Activated T-cell treated with anti-CD3 and anti-CD28 coated beads, Interleukin-2, amount 50 U/mL, for 72 hours (primary cell): ENCODE measurements around the gene HOXB5. TPM values are rescaled to one million over a fixed set of nuclear protein-coding genes. Genes with fewer than 3 reads are reported as not detected.
A peak's percentile ranks its signal among the peaks of the same experiment; 100 is the strongest.

Experiments
- ATAC-seq, 2 donors: fragments of 150-1000 bp; cut with Tn5 transposase; replicated peaks in 1 of 2; 2 replicates each; pipeline ENCODE4 v1.10.0; 2021; ENCODE audit warnings: moderate library complexity in 2 of 2, mild to moderate bottlenecking in 1 of 2
- DNase-seq, 2 donors: peaks; one replicate each; pipeline ENCODE4 v3.0.0; 2021 to 2022; ENCODE audit warnings: mixed read lengths in 1 of 2
- H3K27ac Mint-ChIP-seq: one replicate; pipeline ENCODE4 v1.8.0; 2022; ENCODE audit warnings: mild to moderate bottlenecking, moderate library complexity, mixed read lengths
- H3K27me3 Mint-ChIP-seq: one replicate; pipeline ENCODE4 v1.8.0; 2022; ENCODE audit warnings: low read depth, mixed read lengths
- H3K36me3 Mint-ChIP-seq, 2 donors: one replicate each; pipeline ENCODE4 v1.8.0; 2022; ENCODE audit warnings: mixed read lengths in 2 of 2, mild to moderate bottlenecking in 1 of 2; ENCODE audit not compliant: insufficient read depth in 2 of 2
- H3K4me1 Mint-ChIP-seq: one replicate; pipeline ENCODE4 v1.8.0; 2022; ENCODE audit warnings: low read depth, mixed read lengths
- H3K4me3 Mint-ChIP-seq, 2 donors: one replicate each; pipeline ENCODE4 v1.8.0; 2022; ENCODE audit warnings: mild to moderate bottlenecking in 2 of 2, mixed read lengths in 2 of 2, moderate library complexity in 2 of 2
- H3K9me3 Mint-ChIP-seq, 2 donors: one replicate each; pipeline ENCODE4 v1.8.0; 2022; ENCODE audit warnings: mixed read lengths in 2 of 2
- total RNA-seq, 2 donors: library from RNA; stranded (reverse); gene quantifications; one replicate each; pipeline ENCODE4 v1.2.3, GENCODE V29; 2022

HOXB5 gene
- total RNA-seq, 2 donors from 2014 or later = not detected

GRCh38 chr17:48598736-48599135, 5.2 kb upstream of the HOXB5 start:
- peaks cover 100% of the 10 kb centered on the region for H3K27me3 Mint-ChIP-seq

DNA sequence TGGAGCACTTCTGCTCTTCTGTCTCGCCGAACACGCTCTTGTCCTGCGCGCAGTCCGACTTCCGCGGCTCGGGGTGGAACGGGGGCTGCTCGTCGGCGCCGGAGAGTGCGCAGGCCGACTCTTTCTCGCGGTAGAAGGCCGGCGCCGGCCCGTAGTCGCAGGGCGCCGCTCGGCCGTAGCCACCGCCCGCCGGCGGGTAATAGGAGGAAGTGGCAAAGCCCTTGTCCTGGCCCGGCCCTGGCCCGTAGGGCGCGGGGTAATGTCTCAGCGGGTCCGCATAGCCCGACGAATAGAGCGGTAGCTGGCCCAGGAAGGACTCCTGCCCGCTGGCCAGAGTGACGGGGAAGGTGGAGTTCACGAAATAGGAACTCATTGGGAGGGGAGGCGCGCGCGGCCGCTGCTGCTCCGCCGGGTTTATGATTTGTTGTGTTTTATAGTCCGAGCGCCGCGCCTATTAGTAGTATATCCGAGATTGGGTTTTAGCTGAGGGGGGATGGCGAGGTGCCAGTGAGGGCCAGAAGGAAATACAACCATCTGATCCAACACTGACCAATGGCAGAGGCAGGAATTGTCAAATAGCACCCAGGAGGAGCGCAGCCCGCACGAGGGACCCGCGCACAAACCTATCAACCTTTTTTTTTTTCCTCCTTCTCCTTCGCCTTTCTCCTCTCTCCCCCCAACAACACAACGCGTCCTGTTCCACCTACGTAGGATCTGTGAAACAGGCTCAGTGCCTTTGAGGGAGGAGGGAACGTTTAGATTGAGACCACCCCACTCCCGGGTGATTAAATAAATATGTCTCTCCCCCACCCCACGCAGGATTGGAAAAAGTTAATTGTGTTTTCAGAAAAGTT, 4.4 kb upstream of the HOXB5 start:
- Mint-ChIP-seq H3K36me3 (no peaks in the 10 kb centered on the region), H3K4me1 (peaks cover 48% of the 10 kb centered on the region), H3K9me3 (no peaks in the 10 kb centered on the region), H3K27ac (no peak overlapping the region), H3K27me3 (peaks cover 98% of the 10 kb centered on the region), H3K4me3 (peak overlapping the region; percentile 76 to 85)
- ATAC-seq = peak; percentile 50 to 55
- DNase-seq = peak; percentile 56 to 58

More at GRCh38 chr17:48598736-48599135, 5.2 kb upstream of the HOXB5 start:
- no peak for ATAC-seq
- no peak for DNase-seq
- Mint-ChIP-seq H3K9me3 (no peaks in the 10 kb centered on the region), H3K4me3 (peak overlapping the region; percentile 33 to 76), H3K36me3 (no peaks in the 10 kb centered on the region), H3K4me1 (peaks cover 41% of the 10 kb centered on the region), H3K27ac (no peak overlapping the region)

DNA sequence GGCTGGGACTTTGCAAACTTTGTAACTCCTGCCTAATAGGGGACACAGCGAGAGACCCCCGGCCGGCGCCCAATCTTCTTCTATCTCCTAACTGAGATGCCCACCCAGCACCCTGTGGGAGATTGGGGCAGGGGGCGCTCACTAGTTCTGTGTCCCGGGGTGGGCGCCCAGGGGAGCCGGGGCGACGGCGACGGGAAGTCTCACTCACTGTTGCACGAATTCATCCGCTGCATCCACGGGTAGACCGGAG, 3.9 kb upstream of the HOXB5 start:
- peaks cover 96% of the 10 kb centered on the region for H3K27me3 Mint-ChIP-seq
- ATAC-seq (peak in 1 of 2 donors; percentile 4), DNase-seq (no peak)
- no peaks in the 10 kb centered on the region for H3K36me3 Mint-ChIP-seq
- H3K4me1 Mint-ChIP-seq = peaks cover 47% of the 10 kb centered on the region
- no peaks in the 10 kb centered on the region for H3K9me3 Mint-ChIP-seq
- H3K4me3 Mint-ChIP-seq = peak overlapping the region; percentile 76 to 85
- no peak overlapping the region for H3K27ac Mint-ChIP-seq

DNA sequence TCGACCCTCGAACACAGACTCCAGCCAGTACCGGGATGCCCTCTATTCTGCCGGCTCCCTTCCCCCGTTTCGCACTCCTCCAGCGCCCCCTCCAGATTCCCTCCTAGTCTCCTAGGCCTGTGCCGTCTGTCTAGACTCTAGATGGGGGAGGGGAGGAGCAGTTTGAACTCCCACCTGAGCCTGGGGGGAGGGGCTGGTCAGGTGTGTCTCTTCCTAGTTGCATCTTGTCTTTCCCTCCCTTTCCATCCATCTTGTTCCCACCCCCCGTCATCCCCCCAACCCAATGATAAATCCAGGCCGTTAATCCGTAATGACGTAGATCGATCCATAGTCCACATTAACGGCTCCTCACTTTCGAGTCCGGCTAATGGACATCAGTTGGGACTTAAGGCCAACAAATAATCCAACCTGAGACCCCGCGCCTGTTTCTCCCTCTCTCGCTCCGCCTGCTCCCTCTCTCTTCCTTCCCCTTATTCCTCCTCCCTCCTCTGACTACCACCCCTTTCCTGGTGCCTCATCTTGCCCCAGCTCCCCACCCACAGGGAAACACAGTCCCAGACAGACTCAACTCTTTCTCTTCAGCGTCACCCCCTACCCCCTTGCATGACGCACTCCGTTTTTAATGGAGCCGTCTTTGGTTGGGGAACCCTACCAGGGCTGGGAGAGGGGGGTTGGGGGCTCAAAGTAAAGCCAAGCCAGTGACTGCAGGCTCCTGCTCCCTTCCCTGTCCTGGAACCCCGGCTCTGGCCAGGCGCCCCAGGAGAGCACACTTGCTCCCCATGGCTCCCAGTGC, 3.4 kb upstream of the HOXB5 start:
- Mint-ChIP-seq H3K27ac (no peak overlapping the region), H3K27me3 (peaks cover 96% of the 10 kb centered on the region), H3K36me3 (no peaks in the 10 kb centered on the region), H3K4me1 (peaks cover 49% of the 10 kb centered on the region), H3K4me3 (peak overlapping the region; percentile 76 to 85), H3K9me3 (no peaks in the 10 kb centered on the region)
- no peak for ATAC-seq
- DNase-seq = no peak

GRCh38 chr17:48596000-48596734, 2.6 kb upstream of the HOXB5 start:
- H3K27me3 Mint-ChIP-seq = peaks cover 96% of the 10 kb centered on the region
- H3K4me3 Mint-ChIP-seq = peak overlapping the region; percentile 76 to 85
- H3K9me3 Mint-ChIP-seq = no peaks in the 10 kb centered on the region
- peaks cover 49% of the 10 kb centered on the region for H3K4me1 Mint-ChIP-seq
- ATAC-seq (peak; percentile 34 to 35), DNase-seq (peak; percentile 54 to 55)
- H3K27ac Mint-ChIP-seq = no peak overlapping the region
- no peaks in the 10 kb centered on the region for H3K36me3 Mint-ChIP-seq

GRCh38 chr17:48595278-48595999, 1.9 kb upstream of the HOXB5 start:
- Mint-ChIP-seq H3K4me1 (peaks cover 49% of the 10 kb centered on the region), H3K27me3 (peaks cover 96% of the 10 kb centered on the region), H3K27ac (no peak overlapping the region)

DNA sequence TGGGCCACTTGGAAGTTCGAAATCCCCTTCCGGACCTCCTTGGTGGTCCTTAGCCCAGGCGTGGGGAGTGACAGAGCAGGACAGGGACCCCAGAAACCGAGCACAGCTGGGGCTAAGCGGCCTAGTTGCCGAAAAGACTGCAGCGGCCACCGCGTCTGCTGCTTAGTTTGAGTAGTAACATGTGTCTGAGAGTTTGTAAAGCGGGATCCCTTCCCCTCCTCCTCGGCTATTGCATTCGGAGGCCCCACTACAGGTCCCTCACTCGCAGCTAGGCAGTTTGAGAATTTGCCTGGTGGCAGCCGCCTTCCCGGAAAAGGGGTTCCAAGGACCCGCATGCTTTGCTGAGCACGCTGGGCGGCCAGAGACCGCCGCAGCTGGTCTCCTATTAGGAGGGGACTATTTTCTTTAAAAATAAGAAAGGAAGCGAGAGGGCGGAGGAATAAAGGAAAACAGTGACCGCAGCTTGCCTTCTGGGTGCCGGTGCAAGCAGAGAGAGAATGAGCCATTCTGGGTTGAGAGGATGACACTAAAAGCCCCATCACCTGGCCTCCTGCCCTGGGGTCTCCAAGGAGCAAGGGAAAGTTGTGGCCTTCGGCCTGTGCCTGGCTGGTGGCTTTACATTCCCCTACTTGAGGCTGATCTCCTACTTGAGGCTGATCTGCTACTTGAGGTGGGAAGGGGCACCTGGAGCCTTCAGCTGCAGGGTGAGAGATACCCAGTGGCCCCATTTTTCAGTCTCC, 1.1 kb upstream of the HOXB5 start:
- Mint-ChIP-seq H3K4me3 (peak overlapping the region in 1 of 2 donors; percentile 11), H3K27ac (no peak overlapping the region), H3K9me3 (no peaks in the 10 kb centered on the region), H3K36me3 (no peaks in the 10 kb centered on the region), H3K4me1 (peaks cover 57% of the 10 kb centered on the region), H3K27me3 (peaks cover 96% of the 10 kb centered on the region)
- no peak for DNase-seq
- ATAC-seq = no peak

More at GRCh38 chr17:48595278-48595999, 1.9 kb upstream of the HOXB5 start:
- DNase-seq = no peak
- no peaks in the 10 kb centered on the region for H3K9me3 Mint-ChIP-seq
- peak overlapping the region; percentile 11 to 85 for H3K4me3 Mint-ChIP-seq
- H3K36me3 Mint-ChIP-seq = no peaks in the 10 kb centered on the region
- no peak for ATAC-seq

GRCh38 chr17:48593840-48594537, 410 bp upstream of the HOXB5 start:
- ATAC-seq = peak; percentile 56 to 59
- Mint-ChIP-seq H3K36me3 (no peaks in the 10 kb centered on the region), H3K27me3 (peaks cover 96% of the 10 kb centered on the region), H3K27ac (no peak overlapping the region), H3K9me3 (no peaks in the 10 kb centered on the region), H3K4me3 (peak overlapping the region; percentile 87 to 93), H3K4me1 (peaks cover 62% of the 10 kb centered on the region)
- peak; percentile 85 to 90 for DNase-seq

- peak; percentile 40 to 42 for DNase-seq
- peaks cover 56% of the 10 kb centered on the region for H3K4me1 Mint-ChIP-seq
- ATAC-seq = peak; percentile 37 to 44
- peak overlapping the region; percentile 87 to 93 for H3K4me3 Mint-ChIP-seq
- H3K27me3 Mint-ChIP-seq = peaks cover 96% of the 10 kb centered on the region
- no peak overlapping the region for H3K27ac Mint-ChIP-seq
- H3K9me3 Mint-ChIP-seq = no peaks in the 10 kb centered on the region
- H3K36me3 Mint-ChIP-seq = no peaks in the 10 kb centered on the region
Observed at GRCh38 chr17:48592577-48592976, 1.0 kb downstream of the HOXB5 start.

GRCh38 chr17:48592057-48592514, 1.5 kb downstream of the HOXB5 start:
- Mint-ChIP-seq H3K9me3 (no peaks in the 10 kb centered on the region), H3K27me3 (peaks cover 96% of the 10 kb centered on the region), H3K4me1 (peaks cover 54% of the 10 kb centered on the region), H3K36me3 (no peaks in the 10 kb centered on the region), H3K27ac (no peak overlapping the region), H3K4me3 (peak overlapping the region; percentile 38 to 87)
- DNase-seq (no peak), ATAC-seq (no peak)

DNA sequence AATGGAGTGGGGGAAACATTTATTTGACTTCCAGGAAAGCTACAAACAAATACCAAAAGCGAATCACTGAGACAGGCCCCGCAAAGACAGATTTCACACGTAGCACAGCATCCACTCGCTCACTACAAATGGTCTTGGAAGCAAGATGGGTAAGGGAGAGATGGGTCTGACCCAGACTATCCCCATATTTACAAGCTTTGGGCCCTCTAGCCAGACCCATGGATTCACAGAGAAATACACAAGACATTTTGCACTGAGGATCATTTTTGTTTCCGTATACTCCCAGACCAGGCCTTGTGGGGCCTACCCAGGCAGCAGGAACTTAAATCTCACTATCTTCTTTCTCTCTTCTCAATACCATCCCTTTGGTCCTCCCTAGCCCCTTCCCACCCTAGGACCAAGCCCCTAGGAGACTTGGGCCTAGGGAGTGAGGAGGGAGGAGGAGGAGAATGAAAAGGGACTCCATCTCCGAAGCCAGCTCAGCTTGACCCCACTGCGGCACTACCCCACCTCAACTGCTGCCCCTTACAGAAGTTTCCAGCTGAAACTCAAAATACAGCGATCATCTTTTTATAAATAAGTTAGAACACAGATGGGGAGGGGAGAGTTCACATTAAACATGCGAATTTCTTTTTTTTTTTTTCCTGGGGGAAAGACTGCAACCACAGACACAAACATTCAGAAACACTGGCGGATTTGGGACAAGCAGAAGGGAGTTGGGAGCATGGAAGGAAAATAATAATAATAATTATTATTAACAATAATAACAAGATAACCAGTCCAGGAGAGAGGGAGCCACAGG, 2.1 kb downstream of the HOXB5 start:
- no peak overlapping the region for H3K27ac Mint-ChIP-seq
- ATAC-seq = no peak
- peaks cover 96% of the 10 kb centered on the region for H3K27me3 Mint-ChIP-seq
- peaks cover 51% of the 10 kb centered on the region for H3K4me1 Mint-ChIP-seq
- H3K9me3 Mint-ChIP-seq = no peaks in the 10 kb centered on the region
- no peak for DNase-seq
- no peaks in the 10 kb centered on the region for H3K36me3 Mint-ChIP-seq
- H3K4me3 Mint-ChIP-seq = peak overlapping the region; percentile 38 to 41
